DOHH2 (cell line): ENCODE results near the gene CCND3.

Source experiments
- CTCF ChIP-seq: fragments of 200-600 bp; sonication (generic); IDR thresholded peaks from one replicate; pipeline ENCODE4 v1.5.1; 2014; ENCODE audit warnings: antibody characterized with exemption, mild to moderate bottlenecking, low read depth, low read length; ENCODE audit not compliant: poor library complexity, severe bottlenecking
- EZH2phosphoT487 ChIP-seq: fragments of 200-600 bp; sonication (generic); IDR thresholded peaks from 2 replicates; pipeline ENCODE4 v1.6.1; 2017; ENCODE audit warnings: borderline replicate concordance, mild to moderate bottlenecking, antibody characterized with exemption, low read length, moderate library complexity, mixed read lengths

- no peak for TF ChIP-seq CTCF
- no peak for TF ChIP-seq EZH2phosphoT487
Observed at GRCh38 chr6:41984623-41985022, 43.0 kb upstream of the CCND3 start.
